ENCODE measurements around the gene PLPP4.

The PLPP4 gene

DNA sequence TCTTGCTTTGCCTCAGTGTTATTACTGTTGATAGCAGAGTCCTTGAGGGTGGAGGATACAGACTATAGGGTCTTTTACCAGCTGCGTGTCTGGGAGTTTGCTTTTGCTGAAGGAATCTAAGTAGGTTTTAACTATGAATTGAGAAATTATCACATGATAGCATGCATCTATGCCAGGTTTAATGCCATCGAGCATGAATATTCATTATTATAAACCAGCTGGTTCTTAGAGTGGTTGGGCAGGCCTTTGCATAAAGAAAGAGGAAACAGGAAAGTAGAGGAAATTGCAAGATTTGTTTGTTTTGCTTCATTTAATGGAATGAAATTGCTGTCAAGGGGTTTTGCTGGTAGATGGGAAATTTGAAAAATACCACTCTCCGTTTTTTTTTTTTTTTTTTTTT lies 70.7 kb downstream of the PLPP4 start:
- no peak for TF ChIP-seq ZNF112 (tag by site-specific recombination; IDR thresholded peaks at IDR 0.05)
- no peak for TF ChIP-seq ZNF521 (tag by site-specific recombination; IDR thresholded peaks at IDR 0.05)
- no peak for TF ChIP-seq ZNF350 (tag by site-specific recombination; IDR thresholded peaks at IDR 0.05)
- no peak for TF ChIP-seq YY1 (tag by site-specific recombination; IDR thresholded peaks at IDR 0.05)
- TF ChIP-seq ZSCAN23 (tag by site-specific recombination; IDR thresholded peaks at IDR 0.05): no peak
- ChIA-PET POLR2A (no interaction called here), CTCF (no interaction called here)

GRCh38 chr10:120530699-120531098 lies 73.7 kb downstream of the PLPP4 start:
- TF ChIP-seq ZNF175 (tag by site-specific recombination; IDR thresholded peaks at IDR 0.05): no peak
- no peak for TF ChIP-seq PRDM4 (tag by site-specific recombination; IDR thresholded peaks at IDR 0.05)
- no peak for TF ChIP-seq ZNF248 (tag by site-specific recombination; IDR thresholded peaks at IDR 0.05)
- TF ChIP-seq ZNF184 (tag by site-specific recombination; IDR thresholded peaks at IDR 0.05): no peak
- TF ChIP-seq, protein P1, sequence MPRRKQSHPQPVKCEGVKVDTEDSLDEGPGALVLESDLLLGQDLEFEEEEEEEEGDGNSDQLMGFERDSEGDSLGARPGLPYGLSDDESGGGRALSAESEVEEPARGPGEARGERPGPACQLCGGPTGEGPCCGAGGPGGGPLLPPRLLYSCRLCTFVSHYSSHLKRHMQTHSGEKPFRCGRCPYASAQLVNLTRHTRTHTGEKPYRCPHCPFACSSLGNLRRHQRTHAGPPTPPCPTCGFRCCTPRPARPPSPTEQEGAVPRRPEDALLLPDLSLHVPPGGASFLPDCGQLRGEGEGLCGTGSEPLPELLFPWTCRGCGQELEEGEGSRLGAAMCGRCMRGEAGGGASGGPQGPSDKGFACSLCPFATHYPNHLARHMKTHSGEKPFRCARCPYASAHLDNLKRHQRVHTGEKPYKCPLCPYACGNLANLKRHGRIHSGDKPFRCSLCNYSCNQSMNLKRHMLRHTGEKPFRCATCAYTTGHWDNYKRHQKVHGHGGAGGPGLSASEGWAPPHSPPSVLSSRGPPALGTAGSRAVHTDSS (tag by site-specific recombination; IDR thresholded peaks at IDR 0.05): no peak
- TF ChIP-seq ZNF221 (tag by site-specific recombination; IDR thresholded peaks at IDR 0.05; ENCODE audit: borderline replicate concordance): no peak
- no peak for TF ChIP-seq ZNF488 (tag by site-specific recombination; IDR thresholded peaks at IDR 0.05)
- no peak for TF ChIP-seq ZNF132 (tag by site-specific recombination; IDR thresholded peaks at IDR 0.05; ENCODE audit: borderline replicate concordance)
- no peak for TF ChIP-seq ZNF600 (tag by site-specific recombination; IDR thresholded peaks at IDR 0.05)
- TF ChIP-seq ZFHX2 (tag by site-specific recombination; conservative IDR thresholded peaks at IDR 0.05): no peak
- TF ChIP-seq ZNF280C (tag by site-specific recombination; IDR thresholded peaks at IDR 0.05): no peak
- TF ChIP-seq ZNF777 (tag by site-specific recombination; IDR thresholded peaks at IDR 0.05; ENCODE audit: borderline replicate concordance): no peak
- no peak for TF ChIP-seq ZNF23 (tag by site-specific recombination; IDR thresholded peaks at IDR 0.05; ENCODE audit: borderline replicate concordance)
- no peak for TF ChIP-seq HIC1 (tag by site-specific recombination; IDR thresholded peaks at IDR 0.05)
- H3K4me3 ChIP-seq (ENCODE audit: low read depth, low read length): no peak overlapping the region
- CTCF ChIA-PET: no interaction called here
- no peaks in the 10 kb centered on the region for H3K36me3 ChIP-seq (ENCODE audit: control insufficient read depth in 2 of 2, insufficient read depth in 1 of 2, low read length in 2 of 2)
- H3K27ac ChIP-seq (ENCODE audit: extremely low read depth, low read depth, low read length): no peak overlapping the region
- no peaks in the 10 kb centered on the region for H3K9me3 ChIP-seq (ENCODE audit: control insufficient read depth, insufficient read depth, low read depth, low read length)
- no peaks in the 10 kb centered on the region for H3K4me1 ChIP-seq (ENCODE audit: control insufficient read depth, insufficient read depth, low read length)
- POLR2A ChIA-PET: no interaction called here

More for the DNA sequence above, 70.7 kb downstream of the PLPP4 start:
- no peaks in the 10 kb centered on the region for H3K4me1 ChIP-seq (ENCODE audit: control insufficient read depth, insufficient read depth, low read length)
- H3K4me3 ChIP-seq (ENCODE audit: low read depth, low read length): no peak overlapping the region
- H3K9me3 ChIP-seq (ENCODE audit: control insufficient read depth, insufficient read depth, low read depth, low read length): no peaks in the 10 kb centered on the region
- no peak overlapping the region for H3K27ac ChIP-seq (ENCODE audit: extremely low read depth, low read depth, low read length)
- no peaks in the 10 kb centered on the region for H3K36me3 ChIP-seq (ENCODE audit: control insufficient read depth in 2 of 2, insufficient read depth in 1 of 2, low read length in 2 of 2)

Measured in HEK293 (cell line).